HL-60 (cell line): ENCODE data around the gene UIMC1.
"Not testable (repeated sequence)": the region's sequence is repeated elsewhere in the genome, so short reads cannot be mapped to it uniquely, and the experiment has no call there.

Source experiments
- DNase-seq, 2 experiments: peaks; one replicate each; pipeline ENCODE4 v3.0.0-alpha.2; 2010 to 2020; ENCODE audit warnings: low read depth in 1 of 2, low spot score in 1 of 2
- H3K27ac ChIP-seq: fragments of 250-450 bp; sonication (Bioruptor Pico); replicated peaks from 2 replicates; pipeline ENCODE4 v1.5.1; 2020; ENCODE audit warnings: mild to moderate bottlenecking, moderate library complexity
- H3K27me3 ChIP-seq: fragments of 250-450 bp; sonication (Bioruptor Pico); 2 replicates; pipeline ENCODE4 v1.5.1; 2021; ENCODE audit warnings: mild to moderate bottlenecking, moderate library complexity; ENCODE audit not compliant: insufficient read depth, poor library complexity, severe bottlenecking
- H3K4me3 ChIP-seq: replicated peaks from 2 replicates; pipeline ENCODE4 v1.5.1; 2011; ENCODE audit warnings: mild to moderate bottlenecking, control low read depth, low read length; ENCODE audit not compliant: insufficient read depth
- CTCF ChIP-seq: IDR thresholded peaks from one replicate; pipeline ENCODE4 v1.5.1; 2011; ENCODE audit warnings: low read length, control low read depth, inconsistent platforms; ENCODE audit not compliant: insufficient read depth
- GABPA ChIP-seq: IDR thresholded peaks from 2 replicates; pipeline ENCODE4 v1.6.1; 2012; ENCODE audit warnings: low read depth
- POLR2AphosphoS5 ChIP-seq: IDR thresholded peaks from 2 replicates; pipeline ENCODE4 v1.6.1; 2012; ENCODE audit warnings: low read depth
- REST ChIP-seq: IDR thresholded peaks from 2 replicates; pipeline ENCODE4 v1.6.1; 2012; ENCODE audit warnings: low read depth; ENCODE audit not compliant: insufficient replicate concordance
- SPI1 ChIP-seq: IDR thresholded peaks from 2 replicates; pipeline ENCODE4 v1.6.1; 2012; ENCODE audit warnings: low read depth, mild to moderate bottlenecking, borderline replicate concordance

The UIMC1 gene

GRCh38 chr5:176875014-176875550 lies 131.5 kb downstream of the UIMC1 start:
- H3K4me3 ChIP-seq = no peak overlapping the region
- TF ChIP-seq CTCF (no peak), POLR2AphosphoS5 (no peak), REST (no peak), SPI1 (no peak), GABPA (no peak)
- no peak for DNase-seq
- no peak overlapping the region for H3K27ac ChIP-seq
- H3K27me3 ChIP-seq = peaks cover 27% of the 10 kb centered on the region

GRCh38 chr5:176874198-176874780 lies 132.3 kb downstream of the UIMC1 start:
- no peak overlapping the region for H3K27ac ChIP-seq
- H3K27me3 ChIP-seq = peaks cover 27% of the 10 kb centered on the region
- H3K4me3 ChIP-seq = no peak overlapping the region
- DNase-seq = no peak
- no peak for TF ChIP-seq SPI1
- TF ChIP-seq REST = no peak
- no peak for TF ChIP-seq CTCF

- no peak for DNase-seq
- H3K4me3 ChIP-seq = no peak overlapping the region
- H3K27me3 ChIP-seq = peaks cover 27% of the 10 kb centered on the region
- TF ChIP-seq GABPA (no peak), CTCF (no peak), POLR2AphosphoS5 (no peak), REST (no peak), SPI1 (no peak)
- no peak overlapping the region for H3K27ac ChIP-seq
These were observed 132.9 kb downstream of the UIMC1 start for GRCh38 chr5:176873541-176874172.

GRCh38 chr5:176873011-176873410 lies 133.6 kb downstream of the UIMC1 start:
- H3K4me3 ChIP-seq, DNase-seq, H3K27ac ChIP-seq: not testable (repeated sequence)
- peaks cover 26% of the 10 kb centered on the region for H3K27me3 ChIP-seq
